Uterus (tissue), 2 donors: ENCODE data around the gene PPEF2.

Source experiments
- CTCF ChIP-seq, 4 experiments: fragments of 200-600 bp in 2 of 4; fragments of 450-650 bp in 2 of 4; sonication (generic) in 2 of 4; IDR thresholded peaks; one replicate each; pipeline ENCODE4 v1.5.1; 2016 to 2019; ENCODE audit warnings: antibody characterized with exemption in 4 of 4, mild to moderate bottlenecking in 2 of 4, moderate library complexity in 1 of 4
- POLR2A ChIP-seq, 2 donors: fragments of 450-650 bp; IDR thresholded peaks; one replicate each; pipeline ENCODE4 v1.6.1; 2016; ENCODE audit warnings: antibody characterized with exemption in 2 of 2, mild to moderate bottlenecking in 1 of 2, moderate library complexity in 1 of 2

- no peak for TF ChIP-seq CTCF (IDR thresholded peaks at IDR 0.05)
- TF ChIP-seq POLR2A (IDR thresholded peaks at IDR 0.05): no peak
Observed at GRCh38 chr4:75823812-75824211, 78.4 kb downstream of the PPEF2 start.
